Prostate gland (tissue), 2 donors: ENCODE data around the gene PRELP.

Experiments used
- CTCF ChIP-seq, 4 experiments: fragments of 200-600 bp in 2 of 4; fragments of 450-650 bp in 2 of 4; sonication (generic) in 2 of 4; IDR thresholded peaks; 1 replicate in 3 of 4; 2 replicates in 1 of 4; pipeline ENCODE4 v1.5.1; 2016 to 2019; ENCODE audit warnings: antibody characterized with exemption in 4 of 4, mild to moderate bottlenecking in 2 of 4, moderate library complexity in 2 of 4
- POLR2A ChIP-seq: fragments of 450-650 bp; IDR thresholded peaks from one replicate; pipeline ENCODE4 v1.6.1; 2016; ENCODE audit warnings: antibody characterized with exemption, mild to moderate bottlenecking
- POLR2AphosphoS5 ChIP-seq: sonication (generic); formaldehyde crosslinking; IDR thresholded peaks from one replicate; pipeline ENCODE4 v1.6.1; 2017; ENCODE audit warnings: antibody characterized with exemption

DNA sequence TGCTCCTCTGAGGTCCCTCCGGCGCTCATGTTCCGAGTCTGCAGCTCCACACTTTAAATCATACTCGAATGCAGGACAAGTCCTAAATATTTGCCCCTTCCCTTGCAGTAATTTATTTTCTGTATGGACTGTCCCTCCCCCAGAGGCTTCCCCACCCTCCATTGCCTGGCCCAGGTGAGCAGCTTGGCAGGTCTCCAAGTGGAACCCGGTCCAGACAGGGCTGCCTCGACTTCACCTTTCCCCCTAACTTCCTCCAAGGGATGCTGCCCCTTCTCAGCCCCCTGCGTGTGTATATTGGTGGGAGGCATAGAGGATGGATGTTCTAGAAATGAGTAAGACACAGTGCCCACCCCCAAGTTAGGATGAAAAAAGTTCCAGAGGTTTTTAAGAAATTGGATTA is 12.9 kb downstream of the PRELP start:
- no peak for TF ChIP-seq CTCF (IDR thresholded peaks at IDR 0.05)
- TF ChIP-seq POLR2AphosphoS5, result no peak
- no peak for TF ChIP-seq POLR2A
